Urinary bladder (tissue), 4 donors: ENCODE measurements around the gene GLP2R. TPM values are rescaled to one million over a fixed set of nuclear protein-coding genes. Genes with fewer than 3 reads are reported as not detected.

Experiments used
- DNase-seq: peaks from one replicate; pipeline ENCODE4 v3.0.0-alpha.2; 2015; ENCODE audit errors: extremely low spot score
- H3K27ac ChIP-seq: one replicate; pipeline ENCODE4 v1.5.1; 2013; ENCODE audit warnings: low read depth, mild to moderate bottlenecking, moderate library complexity
- H3K36me3 ChIP-seq: one replicate; pipeline ENCODE4 v1.6.1; 2013; ENCODE audit warnings: mild to moderate bottlenecking, moderate library complexity; ENCODE audit not compliant: insufficient read depth
- H3K4me1 ChIP-seq: one replicate; pipeline ENCODE4 v1.6.1; 2013; ENCODE audit warnings: mild to moderate bottlenecking, moderate library complexity; ENCODE audit not compliant: insufficient read depth
- H3K4me3 ChIP-seq: one replicate; pipeline ENCODE4 v1.5.1; 2013; ENCODE audit warnings: low read depth, low read length
- WGBS: extraction: QIAGEN DNeasy Blood & Tissue Kit; methylation state at CpG from one replicate; pipeline ENCODE4 v1.1.7; 2013; 5-methylcytosine and 5-hydroxymethylcytosine counted together
- polyA plus RNA-seq: library from polyadenylated mRNA; stranded (reverse); fragments of 200-250 nt; gene quantifications from one replicate; pipeline ENCODE4 v1.2.3, GENCODE V29; 2013
- total RNA-seq: library from RNA; depleted of rRNA; stranded (reverse); fragments of >200 nt; gene quantifications from one replicate; pipeline ENCODE4 v1.2.3, GENCODE V29; 2014
- donor health status: healthy with polysubstance abuse.
- donor health status: healthy.

Gene GLP2R
- total and polyA plus RNA-seq, 2 donors: 5.5 to 10.9 TPM

- DNase-seq: no peak
- H3K27ac ChIP-seq: no peak within 1 kb of the TSS
- WGBS: 73% methylated on average over 15 of the region's 15 CpGs
- H3K36me3 ChIP-seq: no peaks in the 10 kb centered on the region
- no peak within 1 kb of the TSS for H3K4me3 ChIP-seq
- H3K4me1 ChIP-seq: no peaks in the 10 kb centered on the region
These were observed 3.8 kb upstream of the GLP2R start, which contains the start of gene GSG1L2 for GRCh38 chr17:9821921-9822320. GSG1L2 (minus strand) TSS chr17:9822079; CDS start chr17:9822071, 8 bp downstream.

- WGBS: 72% methylated on average over 4 of the region's 4 CpGs
- DNase-seq: no peak
- Histone ChIP-seq H3K27ac (no peak overlapping the region), H3K4me3 (no peak overlapping the region), H3K36me3 (no peaks in the 10 kb centered on the region), H3K4me1 (no peaks in the 10 kb centered on the region)
These were observed 1.6 kb upstream of the GLP2R start for GRCh38 chr17:9824094-9824493.

- Histone ChIP-seq H3K27ac (no peak overlapping the region), H3K36me3 (no peaks in the 10 kb centered on the region), H3K4me1 (no peaks in the 10 kb centered on the region), H3K4me3 (no peak overlapping the region)
- WGBS: 86% methylated on average over 8 of the region's 8 CpGs
- no peak for DNase-seq
These were observed 856 bp upstream of the GLP2R start for GRCh38 chr17:9824797-9825338.

GRCh38 chr17:9828296-9829295 is 2.9 kb downstream of the GLP2R start:
- no peaks in the 10 kb centered on the region for H3K36me3 ChIP-seq
- WGBS: 26% methylated on average over 13 of the region's 13 CpGs
- H3K27ac ChIP-seq: no peak overlapping the region
- no peak overlapping the region for H3K4me3 ChIP-seq
- H3K4me1 ChIP-seq: no peaks in the 10 kb centered on the region
- DNase-seq: no peak

GRCh38 chr17:9829343-9829742 is 3.6 kb downstream of the GLP2R start:
- WGBS: 61% methylated on average over 2 of the region's 2 CpGs
- DNase-seq: no peak
- Histone ChIP-seq H3K27ac (no peak overlapping the region), H3K4me1 (no peaks in the 10 kb centered on the region), H3K36me3 (no peaks in the 10 kb centered on the region), H3K4me3 (no peak overlapping the region)

- no peak overlapping the region for H3K27ac ChIP-seq
These were observed 5.0 kb downstream of the GLP2R start for GRCh38 chr17:9830711-9831110.

GRCh38 chr17:9833922-9834321 is 8.2 kb downstream of the GLP2R start:
- no peaks in the 10 kb centered on the region for H3K4me1 ChIP-seq
- no peak overlapping the region for H3K27ac ChIP-seq
- no peaks in the 10 kb centered on the region for H3K36me3 ChIP-seq
- no peak overlapping the region for H3K4me3 ChIP-seq
- no peak for DNase-seq
- 90% methylated on average over 4 of the region's 4 CpGs for WGBS

More at GRCh38 chr17:9830711-9831110, 5.0 kb downstream of the GLP2R start:
- DNase-seq: no peak
- Histone ChIP-seq H3K4me3 (no peak overlapping the region), H3K36me3 (no peaks in the 10 kb centered on the region), H3K4me1 (no peaks in the 10 kb centered on the region)
- 61% methylated on average over 2 of the region's 2 CpGs for WGBS

GRCh38 chr17:9837551-9838471 is 12.1 kb downstream of the GLP2R start:
- 34% methylated on average over 11 of the region's 11 CpGs for WGBS
- no peaks in the 10 kb centered on the region for H3K36me3 ChIP-seq
- H3K4me1 ChIP-seq: peaks cover 3% of the 10 kb centered on the region
- H3K27ac ChIP-seq: no peak overlapping the region
- peak; percentile 35 for DNase-seq
- H3K4me3 ChIP-seq: no peak overlapping the region

- Histone ChIP-seq H3K27ac (no peak overlapping the region), H3K4me3 (no peak overlapping the region), H3K36me3 (no peaks in the 10 kb centered on the region), H3K4me1 (peaks cover 3% of the 10 kb centered on the region)
- 74% methylated on average over 4 of the region's 4 CpGs for WGBS
- DNase-seq: no peak
These were observed 13.7 kb downstream of the GLP2R start for GRCh38 chr17:9839433-9839832.

- H3K27ac ChIP-seq: peak overlapping the region; percentile 58
- no peaks in the 10 kb centered on the region for H3K36me3 ChIP-seq
- WGBS: 29% methylated on average over 14 of the region's 14 CpGs
- no peak overlapping the region for H3K4me3 ChIP-seq
- peaks cover 3% of the 10 kb centered on the region for H3K4me1 ChIP-seq
- peak; percentile 28 for DNase-seq
These were observed 16.5 kb downstream of the GLP2R start for GRCh38 chr17:9842057-9842758.

GRCh38 chr17:9843152-9844010 is 17.7 kb downstream of the GLP2R start:
- WGBS: 74% methylated on average over 14 of the region's 14 CpGs
- no peaks in the 10 kb centered on the region for H3K36me3 ChIP-seq
- no peak for DNase-seq
- no peak overlapping the region for H3K4me3 ChIP-seq
- no peak overlapping the region for H3K27ac ChIP-seq
- peaks cover 3% of the 10 kb centered on the region for H3K4me1 ChIP-seq

- Histone ChIP-seq H3K27ac (no peak overlapping the region), H3K36me3 (no peaks in the 10 kb centered on the region), H3K4me1 (peaks cover 3% of the 10 kb centered on the region), H3K4me3 (no peak overlapping the region)
- WGBS: 82% methylated on average over 8 of the region's 8 CpGs
- DNase-seq: no peak
These were observed 18.4 kb downstream of the GLP2R start for GRCh38 chr17:9844153-9844552.
